SW 1271 (cell line): ENCODE measurements around the gene MIP.
"Not testable (repeated sequence)": the region's sequence is repeated elsewhere in the genome, so short reads cannot be mapped to it uniquely, and the experiment has no call there.

Experiments
- DNase-seq, 2 experiments: peaks; one replicate each; lab custom pipeline; 2025; lab: John Stamatoyannopoulos, UW

Gene MIP

GRCh38 chr12:56468216-56469006 lies 14.0 kb upstream of the MIP start, which contains the start of gene SPRYD4:
TSS of gene SPRYD4 (plus strand) at chr12:56468578. CDS start at chr12:56468592, 14 bp downstream.
- DNase-seq, result peak; percentile 65 to 93

GRCh38 chr12:56462565-56462964 lies 8.1 kb upstream of the MIP start:
- DNase-seq, result no peak

GRCh38 chr12:56461235-56462159 lies 7.0 kb upstream of the MIP start:
- DNase-seq, result peak in 1 of 2 experiments; percentile 7

GRCh38 chr12:56457817-56458216 lies 3.4 kb upstream of the MIP start:
- no peak for DNase-seq

- DNase-seq, result no peak
These were observed 3.3 kb downstream of the MIP start for GRCh38 chr12:56451147-56451546.

- no peak for DNase-seq
These were observed 4.2 kb downstream of the MIP start for GRCh38 chr12:56450241-56450640.

- DNase-seq, result no peak
These were observed 4.9 kb downstream of the MIP start for GRCh38 chr12:56449622-56449984.

GRCh38 chr12:56448860-56449621 lies 5.4 kb downstream of the MIP start, which contains the start of gene TIMELESS:
TSS of gene TIMELESS (minus strand) at chr12:56449426. CDS start at chr12:56434170, 15,256 bp downstream.
- DNase-seq, result peak; percentile 91 to 95

GRCh38 chr12:56443208-56443607 lies 11.2 kb downstream of the MIP start:
- DNase-seq, result not testable (repeated sequence)

GRCh38 chr12:56437430-56438176 lies 16.9 kb downstream of the MIP start:
- no peak for DNase-seq

- no peak for DNase-seq
These were observed 19.6 kb downstream of the MIP start for GRCh38 chr12:56434828-56435227.

GRCh38 chr12:56431850-56432249 lies 22.6 kb downstream of the MIP start:
- DNase-seq, result no peak

- no peak for DNase-seq
These were observed 23.2 kb downstream of the MIP start for GRCh38 chr12:56431288-56431687.

- DNase-seq, result no peak
These were observed 28.5 kb downstream of the MIP start for GRCh38 chr12:56425940-56426438.

- no peak for DNase-seq
These were observed 29.3 kb downstream of the MIP start for GRCh38 chr12:56425193-56425592.

- no peak for DNase-seq
These were observed 34.0 kb downstream of the MIP start for GRCh38 chr12:56420411-56420810.

- no peak for DNase-seq
These were observed 36.7 kb downstream of the MIP start for GRCh38 chr12:56417739-56418138.

- no peak for DNase-seq
These were observed 40.1 kb downstream of the MIP start for GRCh38 chr12:56414401-56414800.

GRCh38 chr12:56413392-56413791 lies 41.1 kb downstream of the MIP start:
- DNase-seq, result no peak

GRCh38 chr12:56411781-56412639 lies 42.4 kb downstream of the MIP start:
- DNase-seq, result no peak
